Inflammatory macrophage treated with lipopolysaccharide for 1 hour (primary cell): ENCODE data around the gene RASGRP1.
A peak's percentile ranks its signal among the peaks of the same experiment; 100 is the strongest.

Experiments used
- DNase-seq, 2 donors: peaks; one replicate each; pipeline ENCODE4 v3.0.0-alpha.2; 2020 to 2022

RASGRP1 gene

GRCh38 chr15:38454696-38455090 is 109.9 kb downstream of the RASGRP1 start:
- DNase-seq, result no peak

GRCh38 chr15:38453971-38454695 is 110.5 kb downstream of the RASGRP1 start, which contains the start of gene FAM98B:
FAM98B (plus strand) TSS chr15:38454127; CDS start chr15:38454162, 35 bp downstream.
- peak; percentile 72 to 98 for DNase-seq

GRCh38 chr15:38441130-38441519 is 123.5 kb downstream of the RASGRP1 start:
- DNase-seq, result no peak

GRCh38 chr15:38440353-38441129 is 124.1 kb downstream of the RASGRP1 start:
- peak; percentile 81 to 84 for DNase-seq
